PC-3 (cell line): ENCODE results near the gene OR9G4.

Experiments
- CTCF ChIP-seq: fragments of 300-600 bp; sonication (generic); conservative IDR thresholded peaks from 2 replicates; pipeline ENCODE4 v1.5.1; 2017; ENCODE audit warnings: antibody characterized with exemption, low read depth, mild to moderate bottlenecking, low read length
- EZH2 ChIP-seq: fragments of 300-600 bp; sonication (generic); IDR thresholded peaks from one replicate; pipeline ENCODE4 v1.6.1; 2017; ENCODE audit warnings: antibody characterized with exemption, mild to moderate bottlenecking, low read length; ENCODE audit not compliant: unreplicated experiment
- EZH2phosphoT487 ChIP-seq: fragments of 300-600 bp; sonication (generic); IDR thresholded peaks from 2 replicates; pipeline ENCODE4 v1.6.1; 2018; ENCODE audit warnings: mild to moderate bottlenecking, antibody characterized with exemption, low read length, borderline replicate concordance

GRCh38 chr11:56698795-56699194 lies 49.7 kb downstream of the OR9G4 start, which contains the start of gene OR9G1:
- no peak for TF ChIP-seq CTCF
- no peak for TF ChIP-seq EZH2
- TF ChIP-seq EZH2phosphoT487, result no peak
